ENCODE measurements around the gene EI24.
"Not testable (repeated sequence)": the region's sequence is repeated elsewhere in the genome, so short reads cannot be mapped to it uniquely, and the experiment has no call there.

The EI24 gene

DNA sequence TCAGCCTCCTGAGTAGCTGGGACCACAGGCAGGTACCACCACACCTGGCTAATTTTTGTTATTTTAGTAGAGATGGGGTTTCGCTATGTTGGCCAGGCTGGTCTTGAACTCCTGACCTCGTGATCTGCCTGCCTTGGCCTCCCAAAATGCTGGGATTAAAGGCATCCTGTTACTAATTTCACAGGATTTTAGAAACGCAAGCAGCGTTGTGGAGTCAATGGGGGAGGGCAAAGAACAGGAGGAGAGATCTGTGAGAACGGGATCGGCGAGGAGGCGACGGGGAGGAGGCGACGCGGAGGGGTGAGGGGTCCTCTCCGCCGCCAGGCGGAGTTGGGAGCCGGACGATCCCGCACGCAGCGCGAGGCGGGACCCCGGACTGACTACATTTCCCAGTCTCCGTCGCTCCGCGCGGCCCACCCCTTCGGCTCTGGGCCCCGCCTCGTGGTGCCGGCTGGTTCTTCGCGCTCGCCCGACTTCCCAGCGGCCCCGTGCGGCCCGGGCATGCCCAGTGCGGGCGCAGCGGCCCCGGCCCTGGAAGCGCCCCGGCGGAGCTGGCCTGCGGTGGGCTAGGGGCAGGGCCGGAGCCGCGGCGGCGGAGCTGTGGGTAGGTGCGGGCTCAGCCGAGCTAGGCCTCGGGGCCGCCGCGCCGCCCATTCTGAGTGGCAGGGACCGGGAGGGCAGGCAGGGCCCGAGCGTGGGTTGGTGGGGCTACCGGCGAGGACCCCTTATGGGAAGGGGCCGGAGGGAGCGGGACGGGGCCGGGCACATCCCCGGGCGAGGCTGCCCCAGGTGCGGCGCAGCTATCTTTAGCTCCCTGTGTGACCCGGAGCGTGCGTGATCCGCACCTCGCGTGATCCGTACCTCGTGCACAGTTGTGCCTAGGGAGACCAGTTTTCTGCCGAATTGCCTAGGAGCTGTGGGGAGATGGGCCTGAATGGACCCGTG lies at the start of gene EI24:
TSS of gene EI24 (plus strand) at position 508 of the 945 bp plus-strand sequence. CDS start 3,051 bp downstream, outside the sequence.
- FAIRE-seq, result peak; percentile 84
- DNase-seq (ENCODE audit: insufficient read length, low spot score), result peak; percentile 84

DNA sequence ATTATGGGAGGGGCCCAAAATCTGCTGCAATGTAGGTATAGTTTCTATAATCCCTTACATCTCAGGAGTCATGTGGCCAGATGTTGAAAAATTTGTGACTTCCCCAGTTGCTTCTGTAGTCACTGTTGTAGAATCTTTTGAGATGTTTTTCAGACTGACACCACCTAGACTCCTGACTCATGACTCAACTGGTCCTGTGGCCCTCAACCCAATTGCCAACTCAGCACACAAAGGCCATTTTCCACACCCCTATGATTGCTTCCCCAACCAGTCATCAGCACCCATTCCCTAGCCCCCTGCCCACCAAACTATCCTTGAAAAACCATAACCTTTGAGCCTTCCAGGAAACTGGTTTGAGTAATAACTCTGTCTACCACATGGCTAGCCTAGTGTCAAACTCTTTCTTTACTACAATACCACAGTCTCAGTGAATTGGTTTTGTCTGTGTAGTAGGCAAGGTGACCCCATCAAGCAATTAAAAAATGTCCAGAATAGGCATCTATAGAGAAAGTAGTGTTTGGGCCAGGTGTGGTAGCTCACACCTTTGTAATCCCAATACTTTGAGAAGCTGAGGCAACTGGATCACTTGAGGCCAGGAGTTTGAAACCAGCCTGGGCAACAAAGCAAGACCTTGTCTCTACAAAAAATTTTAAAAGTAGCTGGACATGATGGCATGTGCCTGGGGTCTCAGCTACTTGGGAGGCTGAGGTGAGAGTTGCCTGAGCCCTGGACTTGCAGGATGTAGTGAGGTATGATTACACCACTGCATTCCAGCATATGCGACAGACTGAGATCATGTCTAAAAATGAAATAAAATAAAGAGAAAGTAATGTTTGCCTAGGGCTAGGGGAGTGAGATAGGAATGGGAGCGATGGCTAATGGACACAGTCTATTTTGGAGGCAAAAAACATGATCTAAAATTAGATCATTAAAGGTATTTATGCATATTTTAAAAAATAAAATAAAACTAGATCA lies 49.1 kb upstream of the EI24 start:
- FAIRE-seq (no peak), DNase-seq (ENCODE audit: insufficient read length, low spot score) (no peak)

DNA sequence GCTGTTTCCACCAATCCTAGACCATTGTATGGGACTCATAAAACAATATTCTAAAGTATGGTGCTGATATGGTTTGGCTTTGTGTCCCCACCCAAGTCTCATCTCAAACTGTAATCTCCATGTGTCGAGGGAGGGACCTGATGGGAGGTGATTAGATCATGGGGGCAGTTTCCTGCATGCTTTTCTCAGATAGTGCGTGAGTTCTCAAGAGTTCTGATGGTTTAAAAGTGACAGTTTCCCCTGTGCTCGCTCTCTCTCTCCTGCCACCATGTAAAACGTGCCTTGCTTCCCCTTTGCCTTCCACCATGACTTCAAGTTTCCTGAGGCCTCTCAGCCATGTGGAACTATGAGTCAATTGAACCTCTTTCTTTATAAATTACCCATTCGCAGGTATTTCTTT lies 44.0 kb upstream of the EI24 start:
- no peak for DNase-seq (ENCODE audit: insufficient read length, low spot score)
- no peak for FAIRE-seq

DNA sequence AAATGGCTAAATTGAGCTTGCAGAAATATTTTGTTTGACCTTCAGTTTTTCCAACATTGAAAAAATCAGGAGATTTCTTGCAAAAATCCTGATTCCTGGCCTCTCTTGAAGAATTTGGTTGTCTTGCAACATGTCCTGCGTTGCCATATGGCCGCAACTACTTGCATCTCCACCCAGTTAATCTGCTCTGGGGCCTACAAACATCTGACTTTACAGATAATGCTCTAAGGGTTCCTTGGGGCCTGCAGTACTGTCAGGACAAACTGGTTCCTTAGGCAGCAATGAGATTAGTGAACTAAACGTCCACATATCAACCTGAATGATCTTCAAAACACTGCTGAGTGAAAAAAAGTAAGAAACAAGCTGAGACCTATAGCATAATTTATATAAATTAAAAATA lies 36.6 kb upstream of the EI24 start:
- DNase-seq (ENCODE audit: insufficient read length, low spot score), result no peak
- FAIRE-seq, result no peak

DNA sequence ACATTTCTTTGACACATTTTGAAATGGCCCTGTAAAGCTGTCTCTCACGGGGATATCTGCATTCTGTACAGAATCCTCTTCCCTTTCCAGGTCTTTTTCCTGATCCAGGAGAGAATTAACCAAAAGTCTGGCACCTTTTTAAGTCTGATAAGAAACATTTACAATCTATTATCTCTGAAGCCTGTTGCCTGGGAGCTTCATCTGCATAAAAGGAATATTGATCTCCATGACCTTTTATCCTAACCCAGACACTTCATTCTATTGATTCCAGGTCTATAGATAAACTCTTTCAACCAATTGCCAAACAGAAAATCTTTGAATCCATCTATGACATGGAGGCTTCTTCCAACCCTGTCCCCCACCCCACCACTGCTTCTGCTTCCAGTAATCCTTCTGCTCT lies 33.7 kb upstream of the EI24 start:
- DNase-seq (ENCODE audit: insufficient read length, low spot score) (no peak), FAIRE-seq (no peak)

DNA sequence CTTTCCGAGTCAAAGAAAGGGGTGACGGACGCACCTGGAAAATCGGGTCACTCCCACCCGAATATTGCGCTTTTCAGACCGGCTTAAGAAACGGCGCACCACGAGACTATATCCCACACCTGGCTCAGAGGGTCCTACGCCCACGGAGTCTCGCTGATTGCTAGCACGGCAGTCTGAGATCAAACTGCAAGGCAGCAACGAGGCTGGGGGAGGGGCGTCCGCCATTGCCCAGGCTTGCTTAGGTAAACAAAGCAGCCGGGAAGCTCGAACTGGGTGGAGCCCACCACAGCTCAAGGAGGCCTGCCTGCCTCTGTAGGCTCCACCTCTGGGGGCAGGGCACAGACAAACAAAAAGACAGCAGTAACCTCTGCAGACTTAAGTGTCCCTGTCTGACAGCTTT lies 32.4 kb upstream of the EI24 start:
- not testable (repeated sequence) for FAIRE-seq; DNase-seq (ENCODE audit: insufficient read length, low spot score)

DNA sequence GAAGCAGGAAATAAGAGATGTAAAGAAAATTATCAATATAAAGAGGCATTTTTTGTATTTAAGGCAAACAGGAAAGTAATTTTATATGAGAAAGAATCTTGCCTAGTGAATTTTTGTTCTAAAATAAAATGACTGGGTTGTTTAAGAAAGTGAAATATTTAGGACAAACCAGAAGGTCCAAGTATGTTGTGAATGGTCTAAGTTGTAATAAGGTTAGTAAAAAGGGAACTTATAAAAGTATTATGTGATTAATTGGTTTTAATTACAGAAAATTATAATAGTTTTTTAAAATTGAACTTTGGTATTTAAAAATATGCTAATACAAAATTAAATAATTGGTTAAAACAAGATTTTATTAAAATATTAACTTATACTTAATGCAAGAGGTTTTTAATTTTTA lies 26.6 kb upstream of the EI24 start:
- FAIRE-seq (no peak), DNase-seq (ENCODE audit: insufficient read length, low spot score) (no peak)

DNA sequence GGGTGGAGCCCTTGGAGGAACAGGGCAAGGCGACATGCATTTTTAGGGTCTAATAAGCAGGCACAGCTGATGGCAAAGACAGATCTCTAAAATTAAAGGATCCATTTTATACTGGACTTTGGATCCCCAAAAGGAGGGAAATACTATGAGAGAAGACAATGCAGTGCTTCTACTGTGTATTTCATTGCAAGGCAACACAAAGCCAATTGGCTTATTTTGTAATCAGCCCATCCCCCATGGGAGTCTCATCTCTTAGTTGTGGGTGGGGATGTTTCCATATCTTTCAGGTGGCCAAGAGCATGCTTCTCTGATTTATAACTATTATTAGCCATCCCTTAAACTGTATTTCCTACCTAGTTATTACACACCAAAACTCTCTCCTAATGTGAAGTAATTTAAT lies 18.5 kb upstream of the EI24 start:
- FAIRE-seq, result no peak

DNA sequence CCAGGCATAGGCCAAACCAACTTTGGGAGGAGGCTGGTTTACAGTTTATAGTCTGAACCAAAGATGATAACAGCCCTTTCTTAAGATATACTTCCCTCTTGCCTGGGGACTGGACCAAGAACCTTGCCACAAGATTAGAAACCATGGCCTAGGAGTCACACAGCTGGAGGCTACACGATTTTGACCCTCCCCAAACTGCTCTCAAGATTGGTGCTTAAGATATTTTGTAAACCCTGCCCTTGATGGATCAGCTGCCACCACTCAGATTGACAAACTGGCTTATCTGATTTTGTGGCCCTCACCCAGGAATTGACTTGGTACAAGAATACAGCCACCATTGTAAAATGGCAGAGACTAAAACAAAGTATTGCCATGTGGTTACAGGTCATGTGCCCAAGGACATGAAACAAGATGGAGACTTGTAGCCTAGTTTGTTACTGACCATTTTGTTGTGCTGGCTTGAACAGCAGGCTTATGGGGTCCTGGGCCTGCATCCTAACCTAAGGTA lies 17.4 kb upstream of the EI24 start:
- DNase-seq (ENCODE audit: insufficient read length, low spot score) (no peak), FAIRE-seq (no peak)

More for the DNA sequence above, 18.5 kb upstream of the EI24 start:
- no peak for DNase-seq (ENCODE audit: insufficient read length, low spot score)

DNA sequence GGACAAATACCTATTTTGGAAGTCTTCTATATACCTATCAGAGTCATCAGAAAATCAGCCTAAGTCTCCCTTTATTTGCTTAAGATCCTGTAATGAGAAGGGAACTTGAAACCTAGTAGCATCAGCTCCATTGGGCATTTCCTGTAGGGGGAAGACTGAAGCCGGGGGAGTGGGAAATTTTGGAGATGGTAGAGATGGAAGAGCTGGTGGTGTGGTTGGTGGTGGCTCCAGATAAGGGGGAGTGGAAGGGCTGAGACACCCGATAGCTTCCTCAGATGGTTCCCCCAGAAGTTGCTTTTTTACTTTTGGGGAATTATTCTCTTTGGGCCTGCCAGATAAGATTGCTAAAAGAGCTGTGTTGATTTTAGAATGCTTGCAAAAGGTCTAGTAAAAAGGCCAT lies 16.4 kb upstream of the EI24 start:
- no peak for FAIRE-seq
- no peak for DNase-seq (ENCODE audit: insufficient read length, low spot score)

DNA sequence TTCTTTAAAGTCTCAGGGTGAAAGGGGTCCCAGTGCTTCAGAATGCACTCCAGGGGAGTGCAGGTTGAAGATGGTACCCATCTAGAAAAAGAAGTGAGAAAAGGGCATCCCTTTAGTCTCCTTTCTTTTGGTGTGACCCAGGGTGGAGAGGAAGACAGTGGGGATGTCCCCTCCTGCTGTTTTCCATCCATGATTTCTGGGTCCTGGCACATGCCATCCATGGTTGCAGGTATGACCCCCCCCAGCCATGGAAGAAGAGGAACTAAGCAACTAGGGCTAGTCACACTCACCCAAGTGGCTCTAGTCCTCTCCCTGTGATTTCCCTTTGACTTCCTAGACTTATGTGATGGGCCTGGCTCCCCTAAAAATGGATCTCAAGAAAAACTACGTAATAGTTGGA lies 15.9 kb upstream of the EI24 start:
- FAIRE-seq (no peak), DNase-seq (ENCODE audit: insufficient read length, low spot score) (no peak)

DNA sequence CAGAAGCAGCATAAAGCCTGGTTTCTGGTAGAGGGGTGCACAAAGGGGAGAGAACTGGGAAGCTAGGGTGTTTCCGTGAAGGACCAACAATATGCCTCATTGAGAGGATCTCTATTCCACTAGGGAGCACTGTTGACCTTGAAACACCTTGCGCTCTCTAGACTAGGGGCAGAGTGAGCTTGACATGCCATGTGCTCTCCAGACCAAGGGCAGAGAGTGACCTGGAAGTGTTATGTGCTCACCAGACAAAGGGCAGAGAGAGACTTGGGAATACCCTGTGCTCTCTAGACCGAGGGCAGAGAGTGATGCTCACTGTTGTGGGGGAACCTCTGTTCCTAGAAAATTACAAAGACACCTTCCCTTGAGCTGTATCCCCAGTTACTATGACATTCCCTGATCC lies 15.2 kb upstream of the EI24 start:
- FAIRE-seq, result no peak
- DNase-seq (ENCODE audit: insufficient read length, low spot score), result no peak

DNA sequence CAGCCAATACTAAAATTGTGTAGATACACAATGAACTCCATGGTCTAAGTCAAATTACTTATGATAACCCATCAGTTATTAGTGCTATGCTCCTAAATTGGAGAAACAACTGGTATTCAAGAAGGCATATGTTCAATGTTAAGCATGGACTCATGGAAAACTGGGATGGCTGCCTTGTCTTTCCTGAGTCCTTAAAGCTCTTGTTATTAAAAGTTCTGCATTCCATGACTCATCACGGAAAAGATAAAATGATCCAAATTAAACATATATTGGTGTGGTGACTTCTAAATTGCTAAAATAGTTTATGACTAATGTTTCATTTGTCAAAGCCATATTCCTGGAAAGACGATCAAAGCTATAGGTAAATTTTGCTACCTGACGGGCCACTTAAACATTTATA lies 9.4 kb upstream of the EI24 start:
- FAIRE-seq (no peak), DNase-seq (ENCODE audit: insufficient read length, low spot score) (no peak)

DNA sequence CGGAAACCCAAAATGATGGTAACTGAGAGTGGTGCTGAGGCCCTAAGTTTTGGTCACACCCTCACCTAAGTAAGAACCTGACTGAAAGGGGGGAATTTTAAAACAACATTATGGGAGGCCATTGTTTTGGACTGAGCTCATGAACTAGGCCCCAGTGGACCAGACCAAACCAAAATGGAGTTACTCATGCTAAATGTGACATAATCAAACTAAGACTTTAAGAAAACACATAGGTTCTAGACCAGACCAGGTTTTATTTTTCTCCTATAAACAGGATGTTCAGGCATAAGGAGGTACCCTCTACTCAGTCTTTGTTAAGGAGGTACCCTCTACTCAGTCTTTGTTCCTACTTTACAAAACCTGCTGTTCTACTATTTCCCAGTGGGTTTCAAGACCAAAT lies 7.4 kb upstream of the EI24 start:
- DNase-seq (ENCODE audit: insufficient read length, low spot score) (no peak), FAIRE-seq (no peak)

DNA sequence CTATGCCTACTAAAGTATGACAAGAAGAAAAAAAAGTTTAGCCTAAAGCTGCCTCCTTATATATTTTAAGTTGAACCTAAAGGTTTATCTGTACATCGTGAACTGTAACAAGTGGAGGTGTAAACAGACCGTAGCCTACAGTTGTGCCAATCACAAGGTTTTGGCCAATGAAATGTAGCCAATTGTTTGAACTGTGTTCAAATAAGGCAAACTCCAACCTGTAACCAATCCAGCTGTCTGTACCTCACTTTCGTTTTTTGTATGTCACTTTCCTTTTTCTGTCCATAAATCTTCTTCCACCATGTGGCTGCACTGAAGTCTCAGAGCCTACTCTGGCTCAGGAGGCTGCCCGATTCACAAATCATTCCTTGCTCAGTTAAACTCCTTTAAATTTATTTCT lies 6.8 kb upstream of the EI24 start:
- no peak for FAIRE-seq
- no peak for DNase-seq (ENCODE audit: insufficient read length, low spot score)

DNA sequence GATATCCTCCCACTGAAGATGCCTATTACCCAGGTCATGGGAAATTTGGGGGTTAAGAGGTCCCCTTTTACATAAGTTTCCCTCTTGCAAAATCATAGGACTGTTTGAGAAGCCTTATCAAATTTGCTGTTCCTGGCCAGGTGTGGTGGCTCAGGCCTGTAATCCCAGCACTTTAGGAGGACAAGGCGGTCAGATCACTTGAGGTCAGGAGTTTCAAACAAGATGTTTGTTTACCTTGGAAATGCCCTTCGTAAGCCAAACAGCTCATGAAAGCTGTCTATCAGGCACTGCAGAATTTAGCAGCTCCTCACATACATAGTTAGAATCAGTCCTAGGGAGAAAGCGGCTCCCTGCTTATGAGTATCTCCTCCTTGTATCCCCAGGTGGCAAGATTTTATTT lies 4.9 kb upstream of the EI24 start:
- no peak for DNase-seq (ENCODE audit: insufficient read length, low spot score)
- FAIRE-seq, result no peak

DNA sequence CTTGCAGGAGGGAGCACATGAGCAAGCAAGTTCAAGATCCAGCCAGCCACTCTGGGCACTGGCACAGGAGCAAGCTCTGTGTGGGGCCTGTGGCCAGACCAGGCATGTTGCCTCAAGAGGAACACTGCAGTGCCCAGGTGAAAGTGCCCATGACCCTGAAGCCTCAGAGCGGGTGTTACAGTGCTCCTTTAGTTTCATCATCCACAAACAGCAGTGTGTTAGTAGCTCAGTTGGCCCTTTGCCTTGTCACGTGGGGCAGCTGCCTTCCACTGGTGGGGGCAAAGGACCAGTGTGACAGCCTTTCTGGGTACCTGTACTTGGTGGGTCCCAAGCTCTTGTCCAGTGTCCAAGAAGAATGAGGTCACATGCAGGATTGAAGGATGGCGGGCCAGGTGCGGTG lies 3.0 kb upstream of the EI24 start:
- no peak for DNase-seq (ENCODE audit: insufficient read length, low spot score)
- no peak for FAIRE-seq

DNA sequence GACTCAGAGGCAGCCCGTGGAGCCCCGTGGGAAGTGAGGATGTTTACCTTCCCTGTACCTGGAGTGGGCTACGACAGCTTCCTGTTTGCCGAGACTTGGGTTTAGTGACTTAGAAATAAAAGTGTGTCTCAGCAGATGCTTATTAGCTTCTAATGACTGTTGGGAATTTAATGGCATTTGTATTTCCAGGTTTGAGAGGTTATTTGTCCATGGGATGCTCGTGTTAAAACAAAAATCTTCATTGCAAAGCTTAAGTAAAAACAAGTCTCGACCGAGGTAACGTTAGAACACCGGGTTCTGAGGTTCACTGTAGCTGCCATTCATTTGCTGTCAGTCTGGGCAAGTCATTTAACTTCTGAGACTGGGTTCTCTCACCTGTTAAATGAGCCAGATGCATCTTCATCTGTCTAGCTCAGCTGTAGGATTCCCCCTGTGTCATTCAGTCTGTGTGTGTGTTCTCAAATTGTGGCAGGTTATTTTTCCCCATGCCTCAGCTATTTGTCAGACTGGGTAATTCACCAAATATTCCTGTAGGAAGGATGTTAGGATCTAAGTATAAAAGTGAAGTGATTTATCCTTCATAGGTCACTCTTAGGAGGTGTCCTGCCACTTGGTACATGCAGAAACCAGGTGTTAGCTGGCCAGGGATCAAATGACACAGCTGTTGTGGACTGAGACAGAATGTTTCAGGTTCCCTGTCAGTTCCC lies 791 bp downstream of the EI24 start:
- no peak for DNase-seq (ENCODE audit: insufficient read length, low spot score)
- peak; percentile 80 for FAIRE-seq

DNA sequence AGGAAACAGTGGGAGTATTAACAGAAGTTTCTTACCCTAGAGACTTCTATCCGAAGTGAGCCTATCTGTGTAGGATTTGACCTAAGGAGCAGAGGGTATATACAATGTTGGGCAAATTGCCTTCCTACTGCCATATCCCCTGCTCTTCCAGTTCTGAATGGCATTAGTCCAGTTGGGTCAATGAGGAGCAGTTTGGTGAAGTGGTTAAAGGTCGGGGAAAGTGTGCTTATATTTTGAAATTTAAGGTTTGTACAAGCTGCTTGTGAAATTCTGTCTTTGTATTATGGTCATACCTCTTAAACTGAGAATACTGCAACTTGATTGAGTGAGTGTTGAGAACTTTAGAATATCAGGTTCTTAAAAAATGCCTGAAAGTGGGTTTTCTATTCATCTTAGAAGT lies 1.7 kb downstream of the EI24 start:
- DNase-seq (ENCODE audit: insufficient read length, low spot score) (no peak), FAIRE-seq (no peak)

DNA sequence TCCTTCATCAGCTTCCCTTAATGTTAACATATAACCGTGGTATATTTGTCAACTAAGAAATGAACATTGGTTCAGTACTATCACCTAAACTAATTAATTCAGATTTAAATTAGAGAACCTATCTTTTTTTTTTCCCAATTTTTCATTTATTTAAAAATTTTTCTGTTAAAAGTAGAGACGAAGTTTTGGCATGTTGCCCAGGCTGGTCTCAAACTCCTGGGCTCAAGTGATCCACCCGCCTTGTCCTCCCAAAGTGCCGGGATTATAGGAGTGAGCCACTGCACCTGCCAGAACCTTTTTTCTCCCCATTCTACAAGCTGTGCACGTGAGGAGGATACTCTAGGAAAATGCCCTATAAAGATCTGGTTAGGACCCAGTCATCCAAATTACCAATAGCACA lies 3.6 kb downstream of the EI24 start:
- no peak for FAIRE-seq
- no peak for DNase-seq (ENCODE audit: insufficient read length, low spot score)

DNA sequence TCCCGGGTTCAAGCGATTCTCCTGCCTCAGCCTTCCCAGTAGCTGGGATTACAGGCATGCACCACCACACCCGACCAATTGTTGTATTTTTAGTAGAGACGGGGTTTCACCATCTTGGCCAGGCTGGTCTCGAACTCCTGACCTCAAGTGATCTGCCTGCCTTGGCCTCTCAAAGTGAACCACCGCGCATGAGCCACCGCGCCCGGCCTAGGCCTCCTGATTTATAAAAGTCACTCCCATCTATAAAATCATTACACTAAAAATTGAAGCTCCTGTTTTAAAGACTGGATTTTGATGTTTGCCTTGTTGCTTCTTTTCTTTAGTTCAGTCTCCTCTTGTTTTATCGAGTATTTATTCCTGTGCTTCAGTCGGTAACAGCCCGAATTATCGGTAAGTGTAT lies 7.9 kb downstream of the EI24 start:
- not testable (repeated sequence) for DNase-seq (ENCODE audit: insufficient read length, low spot score); FAIRE-seq

Data from GM19239 (cell line).